Parathyroid adenoma (tissue), 2 donors: ENCODE measurements around the gene FIBIN.

ENCODE experiments used
- H2AFZ ChIP-seq: fragments of 300-600 bp; sonication (generic); one replicate; pipeline ENCODE4 v1.7.0; 2017; ENCODE audit warnings: antibody characterized with exemption, mild to moderate bottlenecking
- H3K27ac ChIP-seq: fragments of 300-600 bp; sonication (generic); one replicate; pipeline ENCODE4 v1.7.0; 2017
- H3K27me3 ChIP-seq: fragments of 300-600 bp; sonication (generic); one replicate; pipeline ENCODE4 v1.7.0; 2017; ENCODE audit warnings: low read length; ENCODE audit not compliant: control insufficient read depth, insufficient read depth
- H3K36me3 ChIP-seq: fragments of 300-600 bp; sonication (generic); one replicate; pipeline ENCODE4 v1.7.0; 2017; ENCODE audit warnings: low read length; ENCODE audit not compliant: control insufficient read depth, insufficient read depth
- H3K4me1 ChIP-seq: fragments of 300-600 bp; sonication (generic); one replicate; pipeline ENCODE4 v1.7.0; 2017; ENCODE audit warnings: control low read depth
- H3K4me2 ChIP-seq: fragments of 300-600 bp; sonication (generic); one replicate; pipeline ENCODE4 v1.7.0; 2017; ENCODE audit warnings: low read length
- H3K4me3 ChIP-seq: fragments of 300-600 bp; sonication (generic); one replicate; pipeline ENCODE4 v1.7.0; 2017; ENCODE audit warnings: low read depth, low read length
- H3K79me2 ChIP-seq: fragments of 300-600 bp; sonication (generic); one replicate; pipeline ENCODE4 v1.7.0; 2017; ENCODE audit warnings: control low read depth
- H3K9ac ChIP-seq: fragments of 300-600 bp; sonication (generic); one replicate; pipeline ENCODE4 v1.7.0; 2017; ENCODE audit warnings: mild to moderate bottlenecking
- H3K9me3 ChIP-seq: fragments of 300-600 bp; sonication (generic); one replicate; pipeline ENCODE4 v1.7.0; 2017; ENCODE audit warnings: low read length; ENCODE audit not compliant: control insufficient read depth
- TF ChIP-seq, protein P1 (sequence below): fragments of 300-600 bp; sonication (generic); IDR thresholded peaks from one replicate; pipeline ENCODE4 v1.7.0; 2017; ENCODE audit warnings: antibody characterized with exemption, mild to moderate bottlenecking
- donor health status: primary hyperparathyroidism.

FIBIN gene

DNA sequence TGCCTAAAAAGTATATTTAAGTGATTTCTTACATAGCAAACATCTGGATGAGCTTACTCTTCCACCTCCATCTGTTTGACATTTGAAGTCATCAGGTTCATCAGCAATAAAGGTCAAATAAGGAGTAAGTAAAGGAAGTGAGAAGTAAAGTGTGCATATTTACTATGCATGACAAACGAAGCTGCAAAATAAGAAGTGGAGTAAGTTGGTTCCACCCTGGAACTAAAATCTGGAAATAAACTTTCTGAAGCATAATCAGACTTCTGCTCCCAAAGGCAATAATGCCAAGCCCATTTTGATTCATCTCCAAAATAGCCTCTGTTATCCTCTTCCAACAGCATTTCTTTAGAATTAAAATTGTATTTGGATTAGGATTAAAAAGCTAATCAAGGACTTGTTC, 8.4 kb upstream of the FIBIN start:
- H3K27me3 ChIP-seq: no peaks in the 10 kb centered on the region
- no peak overlapping the region for H3K27ac ChIP-seq

GRCh38 chr11:26985943-26986342, 8.0 kb upstream of the FIBIN start:
- Histone ChIP-seq H3K9me3 (no peaks in the 10 kb centered on the region), H3K4me1 (no peaks in the 10 kb centered on the region), H3K27ac (no peak overlapping the region), H3K79me2 (no peaks in the 10 kb centered on the region), H3K36me3 (no peaks in the 10 kb centered on the region), H3K4me2 (no peak overlapping the region), H3K27me3 (no peaks in the 10 kb centered on the region), H3K4me3 (no peak overlapping the region), H3K9ac (no peak overlapping the region), H2AFZ (no peak overlapping the region)
- TF ChIP-seq, protein P1, sequence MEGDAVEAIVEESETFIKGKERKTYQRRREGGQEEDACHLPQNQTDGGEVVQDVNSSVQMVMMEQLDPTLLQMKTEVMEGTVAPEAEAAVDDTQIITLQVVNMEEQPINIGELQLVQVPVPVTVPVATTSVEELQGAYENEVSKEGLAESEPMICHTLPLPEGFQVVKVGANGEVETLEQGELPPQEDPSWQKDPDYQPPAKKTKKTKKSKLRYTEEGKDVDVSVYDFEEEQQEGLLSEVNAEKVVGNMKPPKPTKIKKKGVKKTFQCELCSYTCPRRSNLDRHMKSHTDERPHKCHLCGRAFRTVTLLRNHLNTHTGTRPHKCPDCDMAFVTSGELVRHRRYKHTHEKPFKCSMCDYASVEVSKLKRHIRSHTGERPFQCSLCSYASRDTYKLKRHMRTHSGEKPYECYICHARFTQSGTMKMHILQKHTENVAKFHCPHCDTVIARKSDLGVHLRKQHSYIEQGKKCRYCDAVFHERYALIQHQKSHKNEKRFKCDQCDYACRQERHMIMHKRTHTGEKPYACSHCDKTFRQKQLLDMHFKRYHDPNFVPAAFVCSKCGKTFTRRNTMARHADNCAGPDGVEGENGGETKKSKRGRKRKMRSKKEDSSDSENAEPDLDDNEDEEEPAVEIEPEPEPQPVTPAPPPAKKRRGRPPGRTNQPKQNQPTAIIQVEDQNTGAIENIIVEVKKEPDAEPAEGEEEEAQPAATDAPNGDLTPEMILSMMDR: no peak

More for the DNA sequence above, 8.4 kb upstream of the FIBIN start:
- Histone ChIP-seq H3K36me3 (no peaks in the 10 kb centered on the region), H3K9me3 (no peaks in the 10 kb centered on the region), H3K4me1 (no peaks in the 10 kb centered on the region), H3K4me3 (no peak overlapping the region), H3K4me2 (no peak overlapping the region), H2AFZ (no peak overlapping the region), H3K79me2 (no peaks in the 10 kb centered on the region), H3K9ac (no peak overlapping the region)
- TF ChIP-seq, protein P1: no peak

GRCh38 chr11:26987272-26987671, 6.6 kb upstream of the FIBIN start:
- H3K4me3 ChIP-seq: no peak overlapping the region
- H3K9ac ChIP-seq: no peak overlapping the region
- H3K27ac ChIP-seq: no peak overlapping the region

DNA sequence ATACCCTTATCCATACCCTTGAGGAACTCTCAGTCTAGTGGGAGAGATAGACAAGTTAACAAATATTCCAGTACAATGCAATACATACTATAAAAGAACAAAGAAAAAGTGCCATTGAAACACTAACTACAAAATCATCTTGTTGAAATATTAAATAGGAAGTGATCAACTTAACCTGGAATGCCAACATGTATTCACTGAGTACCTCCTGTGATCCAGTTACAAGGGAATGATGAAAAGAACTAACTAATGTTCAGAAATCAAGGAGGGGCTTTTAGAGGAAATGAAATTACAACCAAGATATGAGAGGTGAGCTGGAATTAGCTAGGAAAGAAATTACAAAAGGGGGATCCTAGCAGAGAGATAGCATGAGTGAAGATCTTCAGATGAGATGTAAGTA, 6.2 kb upstream of the FIBIN start:
- no peak overlapping the region for H3K27ac ChIP-seq
- no peaks in the 10 kb centered on the region for H3K9me3 ChIP-seq
- TF ChIP-seq, protein P1: no peak
- no peak overlapping the region for H2AFZ ChIP-seq
- H3K36me3 ChIP-seq: no peaks in the 10 kb centered on the region
- no peak overlapping the region for H3K4me2 ChIP-seq
- no peak overlapping the region for H3K9ac ChIP-seq
- H3K4me3 ChIP-seq: no peak overlapping the region
- no peaks in the 10 kb centered on the region for H3K79me2 ChIP-seq
- H3K4me1 ChIP-seq: no peaks in the 10 kb centered on the region
- H3K27me3 ChIP-seq: no peaks in the 10 kb centered on the region

More at GRCh38 chr11:26987272-26987671, 6.6 kb upstream of the FIBIN start:
- H2AFZ ChIP-seq: no peak overlapping the region
- TF ChIP-seq, protein P1: no peak
- no peaks in the 10 kb centered on the region for H3K27me3 ChIP-seq
- H3K4me2 ChIP-seq: no peak overlapping the region
- H3K9me3 ChIP-seq: no peaks in the 10 kb centered on the region
- no peaks in the 10 kb centered on the region for H3K79me2 ChIP-seq
- H3K36me3 ChIP-seq: no peaks in the 10 kb centered on the region
- H3K4me1 ChIP-seq: no peaks in the 10 kb centered on the region

- no peak overlapping the region for H3K4me3 ChIP-seq
- H3K4me1 ChIP-seq: no peaks in the 10 kb centered on the region
- H3K27me3 ChIP-seq: no peaks in the 10 kb centered on the region
- H2AFZ ChIP-seq: no peak overlapping the region
- no peaks in the 10 kb centered on the region for H3K79me2 ChIP-seq
- H3K9me3 ChIP-seq: no peaks in the 10 kb centered on the region
- TF ChIP-seq, protein P1: no peak
- H3K27ac ChIP-seq: no peak overlapping the region
- no peak overlapping the region for H3K9ac ChIP-seq
- H3K36me3 ChIP-seq: no peaks in the 10 kb centered on the region
- no peak overlapping the region for H3K4me2 ChIP-seq
Measured at GRCh38 chr11:26992031-26992541, 1.8 kb upstream of the FIBIN start.
